Activated T-cell treated with anti-CD3 and anti-CD28 coated beads, Interleukin-2, amount 50 U/mL, for 72 hours (primary cell): ENCODE results near the gene ABCG4. TPM values are rescaled to one million over a fixed set of nuclear protein-coding genes. Genes with fewer than 3 reads are reported as not detected.
"Not testable (repeated sequence)": the region's sequence is repeated elsewhere in the genome, so short reads cannot be mapped to it uniquely, and the experiment has no call there.

Experiments used
- ATAC-seq, 2 donors: fragments of 150-1000 bp; cut with Tn5 transposase; replicated peaks in 1 of 2; 2 replicates each; pipeline ENCODE4 v1.10.0; 2021; ENCODE audit warnings: moderate library complexity in 2 of 2, mild to moderate bottlenecking in 1 of 2
- DNase-seq, 2 donors: peaks; one replicate each; pipeline ENCODE4 v3.0.0; 2021 to 2022; ENCODE audit warnings: mixed read lengths in 1 of 2
- H3K27ac Mint-ChIP-seq: one replicate; pipeline ENCODE4 v1.8.0; 2022; ENCODE audit warnings: mild to moderate bottlenecking, moderate library complexity, mixed read lengths
- H3K27me3 Mint-ChIP-seq: one replicate; pipeline ENCODE4 v1.8.0; 2022; ENCODE audit warnings: low read depth, mixed read lengths
- H3K36me3 Mint-ChIP-seq, 2 donors: one replicate each; pipeline ENCODE4 v1.8.0; 2022; ENCODE audit warnings: mixed read lengths in 2 of 2, mild to moderate bottlenecking in 1 of 2; ENCODE audit not compliant: insufficient read depth in 2 of 2
- H3K4me1 Mint-ChIP-seq: one replicate; pipeline ENCODE4 v1.8.0; 2022; ENCODE audit warnings: low read depth, mixed read lengths
- H3K4me3 Mint-ChIP-seq, 2 donors: one replicate each; pipeline ENCODE4 v1.8.0; 2022; ENCODE audit warnings: mild to moderate bottlenecking in 2 of 2, mixed read lengths in 2 of 2, moderate library complexity in 2 of 2
- H3K9me3 Mint-ChIP-seq, 2 donors: one replicate each; pipeline ENCODE4 v1.8.0; 2022; ENCODE audit warnings: mixed read lengths in 2 of 2
- total RNA-seq, 2 donors: library from RNA; stranded (reverse); gene quantifications; one replicate each; pipeline ENCODE4 v1.2.3, GENCODE V29; 2022

ABCG4 gene
- total RNA-seq, result under 1 TPM; 0.09 to 0.24 TPM

DNA sequence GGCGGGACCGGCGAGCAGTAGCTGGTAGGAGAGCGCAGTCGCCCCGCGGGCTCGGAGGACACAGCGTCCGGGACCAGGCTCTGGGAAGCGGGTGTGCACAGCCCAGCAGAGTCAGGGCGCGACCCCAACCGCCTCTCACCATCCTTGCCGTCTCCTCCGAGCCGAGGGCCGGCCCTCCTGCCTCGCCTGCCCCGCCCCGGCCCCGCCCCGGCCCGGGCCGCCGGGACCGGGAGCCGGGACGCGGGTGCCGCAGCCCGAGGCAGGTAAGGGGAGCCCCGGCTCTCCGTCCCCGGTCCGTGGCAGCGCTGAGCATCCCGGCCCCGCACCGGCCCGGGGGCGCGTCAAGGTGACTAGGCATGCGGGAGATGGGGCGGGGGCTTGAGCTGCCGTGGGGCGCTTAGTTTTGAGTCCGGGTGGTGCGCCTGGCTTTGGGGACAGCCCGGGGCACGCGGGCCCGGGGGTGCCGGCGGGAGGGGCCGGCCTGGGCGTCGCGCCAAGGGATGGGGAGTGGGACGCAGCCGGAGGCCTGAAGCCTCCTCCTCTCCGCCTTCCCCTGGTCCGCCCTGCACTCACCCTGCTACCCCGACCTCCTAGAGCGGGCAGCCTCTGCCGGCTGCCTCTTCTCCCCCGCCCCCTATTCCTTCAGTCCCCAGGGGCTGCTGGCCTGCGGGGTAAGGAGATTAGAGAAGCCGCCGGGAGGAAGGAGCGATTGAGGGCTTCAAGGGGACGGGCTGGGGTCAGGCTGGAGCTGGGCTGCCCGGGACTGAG is at the start of gene ABCG4:
Gene ABCG4 (plus strand): TSS at position 35 of the 768 bp plus-strand sequence. CDS start 914 bp downstream, outside the sequence.
- Mint-ChIP-seq H3K9me3 (no peaks in the 10 kb centered on the region), H3K36me3 (no peaks in the 10 kb centered on the region), H3K27me3 (peaks cover 52% of the 10 kb centered on the region), H3K4me3 (peak within 1 kb of the TSS; percentile 67 to 79), H3K27ac (no peak within 1 kb of the TSS), H3K4me1 (peaks cover 14% of the 10 kb centered on the region)
- DNase-seq (peak; percentile 32 to 49), ATAC-seq (peak; percentile 75 to 80)

DNA sequence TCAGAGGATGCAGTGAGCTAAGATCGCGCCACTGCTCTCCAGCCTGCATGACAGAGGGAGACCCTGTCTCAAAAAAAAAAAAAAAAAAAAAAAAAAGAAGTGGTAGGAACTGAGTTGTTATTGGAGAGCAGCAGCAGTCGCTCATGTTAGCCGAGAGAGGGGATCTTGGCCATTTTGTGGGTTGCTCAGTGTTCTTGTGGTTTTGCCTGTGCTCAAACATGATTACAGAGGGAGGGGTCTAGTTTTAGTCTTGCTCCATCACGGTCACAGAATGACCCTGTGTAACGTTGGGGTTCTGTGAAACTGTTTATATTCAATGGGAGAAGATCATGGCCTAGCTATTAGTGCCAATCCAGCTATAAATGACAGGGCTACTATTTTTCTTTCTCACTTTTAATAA is 49.1 kb upstream of the ABCG4 start:
- no peak overlapping the region for H3K27ac Mint-ChIP-seq
- H3K36me3 Mint-ChIP-seq, result peaks cover 16 to 18% of the 10 kb centered on the region in 2 donors
- H3K9me3 Mint-ChIP-seq, result no peaks in the 10 kb centered on the region
- H3K27me3 Mint-ChIP-seq, result no peaks in the 10 kb centered on the region
- H3K4me3 Mint-ChIP-seq, result peak overlapping the region; percentile 85 to 92
- no peak for DNase-seq
- peaks cover 60% of the 10 kb centered on the region for H3K4me1 Mint-ChIP-seq
- ATAC-seq, result no peak

DNA sequence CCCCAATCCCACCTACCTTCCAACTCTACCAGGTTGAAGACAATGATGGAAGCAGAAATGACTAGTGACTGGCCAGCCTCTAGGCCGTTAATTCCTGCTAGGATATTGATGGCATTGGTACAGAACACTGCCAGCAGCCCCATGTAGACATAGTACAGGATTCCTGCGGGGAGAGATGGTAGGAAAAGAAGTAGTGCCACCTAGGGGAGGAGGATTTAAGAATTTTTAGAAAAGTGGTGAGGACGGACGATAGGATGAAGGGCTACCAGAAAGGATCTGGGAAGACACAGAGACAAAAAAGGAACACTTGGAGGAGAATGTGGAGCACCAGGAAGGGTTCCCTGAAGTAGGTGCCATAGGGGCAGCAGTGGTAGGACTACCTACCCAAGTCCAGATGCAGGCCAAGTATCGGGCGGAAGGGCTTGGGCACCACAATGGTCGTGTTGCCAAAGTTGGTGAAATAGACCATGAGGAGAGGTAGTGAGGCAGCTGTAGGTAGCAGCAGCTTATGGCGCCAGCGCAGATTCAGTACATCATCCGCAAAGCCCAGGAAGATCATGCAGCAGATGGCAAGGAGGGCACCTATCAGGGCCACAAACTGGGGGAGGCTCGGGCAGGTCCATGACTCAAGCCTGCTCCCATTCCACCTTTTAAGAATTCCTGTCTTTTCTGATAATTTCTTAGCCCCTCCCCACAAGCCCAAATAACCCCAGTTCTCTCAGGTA is 48.4 kb upstream of the ABCG4 start:
- ATAC-seq, result no peak
- H3K9me3 Mint-ChIP-seq, result no peaks in the 10 kb centered on the region
- no peak for DNase-seq
- H3K4me3 Mint-ChIP-seq, result peak overlapping the region; percentile 85 to 92
- H3K27ac Mint-ChIP-seq, result peak overlapping the region; percentile 89
- H3K4me1 Mint-ChIP-seq, result peaks cover 64% of the 10 kb centered on the region
- no peaks in the 10 kb centered on the region for H3K27me3 Mint-ChIP-seq
- peaks cover 11 to 16% of the 10 kb centered on the region in 2 donors for H3K36me3 Mint-ChIP-seq

DNA sequence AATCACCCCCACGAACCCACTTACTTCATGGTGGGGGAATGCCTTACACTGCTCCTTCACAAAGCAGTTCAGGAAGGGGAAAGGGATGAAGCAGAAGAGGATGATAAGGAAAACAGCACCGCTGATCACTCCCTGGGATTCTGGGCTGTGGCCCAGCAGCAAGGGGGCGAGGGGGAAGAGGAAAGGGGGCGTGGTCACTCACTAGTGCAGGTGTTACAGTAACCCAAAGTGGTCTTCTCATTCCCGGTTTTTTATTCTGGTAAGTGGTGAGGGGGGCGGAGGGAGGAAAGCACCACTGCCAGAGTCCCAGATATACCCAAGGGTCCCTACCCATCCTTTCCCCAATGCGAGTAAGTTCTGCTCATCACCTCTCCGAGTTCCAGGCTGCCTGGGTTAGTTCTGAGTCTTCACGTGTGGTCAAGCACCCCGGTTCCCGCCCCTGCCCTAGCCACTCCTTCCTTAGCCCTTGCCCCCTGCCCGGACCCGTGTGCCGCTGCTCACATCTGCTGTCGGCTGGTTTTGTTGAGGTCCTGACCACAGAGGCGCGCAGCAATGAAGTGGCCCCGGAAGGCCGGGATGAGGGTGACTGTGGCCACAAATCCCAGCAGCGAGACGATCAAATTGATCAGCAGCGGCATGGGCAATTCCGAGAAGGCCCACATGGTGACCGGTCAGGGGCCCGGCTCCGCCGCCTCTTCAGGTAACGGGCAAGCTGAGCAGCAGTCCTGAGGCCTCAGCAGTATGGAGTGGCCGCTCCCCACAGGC is 47.7 kb upstream of the ABCG4 start:
- no peaks in the 10 kb centered on the region for H3K9me3 Mint-ChIP-seq
- ATAC-seq (peak; percentile 50 to 59), DNase-seq (peak; percentile 59 to 61)
- H3K27ac Mint-ChIP-seq, result peak overlapping the region; percentile 95
- H3K36me3 Mint-ChIP-seq, result peaks cover 11 to 16% of the 10 kb centered on the region in 2 donors
- peaks cover 58% of the 10 kb centered on the region for H3K4me1 Mint-ChIP-seq
- no peaks in the 10 kb centered on the region for H3K27me3 Mint-ChIP-seq
- H3K4me3 Mint-ChIP-seq, result peak overlapping the region; percentile 85 to 92

DNA sequence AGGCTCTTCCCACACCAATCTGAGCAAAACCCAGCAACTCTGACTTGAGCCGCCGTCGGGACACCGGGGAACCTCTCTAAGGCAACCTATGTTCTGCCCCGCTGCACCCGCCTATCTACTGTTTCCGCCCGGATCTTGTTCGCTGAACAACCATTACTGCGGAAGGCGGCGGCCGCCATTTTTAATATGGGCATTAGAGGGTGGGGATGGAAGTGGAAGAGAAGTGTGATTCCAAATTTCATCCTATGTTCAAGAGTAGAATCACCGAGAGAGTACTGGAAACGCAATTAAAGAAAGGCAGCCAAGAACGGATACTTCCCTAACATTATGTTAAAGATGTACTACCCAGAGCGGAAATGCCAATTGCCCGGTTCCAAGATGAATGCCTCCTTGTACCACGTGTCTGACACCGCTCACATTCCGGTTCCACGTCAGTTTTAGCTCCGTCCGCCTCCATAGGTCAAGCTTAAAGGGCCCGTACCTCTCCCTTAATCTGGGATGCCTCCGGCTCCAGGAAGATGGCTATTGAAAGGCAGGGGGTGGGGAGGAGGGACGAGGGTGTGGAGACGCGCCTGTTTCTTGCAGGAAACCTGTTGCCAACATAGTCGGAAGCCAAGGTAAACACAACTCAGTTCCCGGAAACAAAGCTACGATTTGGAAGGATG is 47.0 kb upstream of the ABCG4 start, which contains the start of gene DPAGT1:
Gene DPAGT1 (minus strand): TSS at position 95 of the 665 bp plus-strand sequence. CDS start 198 bp downstream, outside the sequence.
- DNase-seq (peak; percentile 87 to 90), ATAC-seq (peak; percentile 85 to 88)
- Mint-ChIP-seq H3K9me3 (no peaks in the 10 kb centered on the region), H3K36me3 (peaks cover 11% of the 10 kb centered on the region in 2 donors), H3K27me3 (no peaks in the 10 kb centered on the region), H3K4me3 (peak within 1 kb of the TSS; percentile 85 to 92), H3K4me1 (peaks cover 60% of the 10 kb centered on the region), H3K27ac (peak within 1 kb of the TSS; percentile 95)

DNA sequence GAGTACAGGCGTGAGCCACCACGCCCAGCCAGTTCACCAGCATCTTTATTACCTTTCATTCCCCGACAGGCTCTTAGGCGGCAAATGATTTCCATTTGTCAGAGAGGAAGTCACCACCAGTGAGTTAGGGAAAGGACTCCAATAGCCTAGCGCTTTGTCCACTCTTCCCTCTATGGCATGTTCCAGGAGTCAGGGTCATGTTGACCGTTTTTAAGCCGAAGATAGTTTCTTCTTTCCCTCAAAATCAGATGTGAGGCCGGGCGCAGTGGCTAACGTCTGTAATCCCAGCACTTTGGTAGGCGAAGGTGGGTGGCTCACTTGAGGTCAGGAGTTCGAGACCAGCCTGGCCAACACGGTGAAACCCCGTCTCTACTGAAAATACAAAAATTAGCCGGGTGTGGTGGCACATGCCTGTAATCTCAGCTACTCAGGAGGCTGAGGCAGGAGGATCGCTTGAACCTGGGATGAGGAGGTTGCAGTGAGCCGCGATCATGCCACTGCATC is 45.6 kb upstream of the ABCG4 start:
- not testable (repeated sequence) for DNase-seq, H3K27ac Mint-ChIP-seq, H3K36me3 Mint-ChIP-seq, H3K27me3 Mint-ChIP-seq, H3K9me3 Mint-ChIP-seq, ATAC-seq
- Mint-ChIP-seq H3K4me3 (peak overlapping the region; percentile 85 to 92), H3K4me1 (peaks cover 62% of the 10 kb centered on the region)

DNA sequence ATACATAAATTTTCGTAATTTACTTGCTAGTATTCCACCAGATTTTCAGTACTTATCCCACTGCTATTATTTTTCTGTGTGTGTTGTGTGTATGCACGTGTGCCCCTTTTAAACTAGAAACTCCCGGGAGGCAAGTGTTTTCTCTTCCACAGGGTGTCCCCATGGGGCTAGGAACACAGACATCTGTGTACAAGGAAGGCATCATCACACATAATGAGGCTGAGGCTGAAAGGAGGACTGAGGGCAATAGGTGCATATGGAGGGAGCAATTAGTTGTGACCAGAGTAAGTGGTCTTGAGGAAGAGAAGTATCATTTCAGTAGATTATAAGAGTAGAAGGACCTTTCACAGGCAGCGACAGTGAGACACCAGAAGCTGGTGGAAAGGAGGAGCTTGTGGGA is 45.1 kb upstream of the ABCG4 start:
- Mint-ChIP-seq H3K27ac (no peak overlapping the region), H3K4me1 (peaks cover 63% of the 10 kb centered on the region), H3K4me3 (no peak overlapping the region), H3K36me3 (peaks cover 6% of the 10 kb centered on the region in 2 donors), H3K9me3 (no peaks in the 10 kb centered on the region), H3K27me3 (no peaks in the 10 kb centered on the region)
- ATAC-seq (no peak), DNase-seq (no peak)

DNA sequence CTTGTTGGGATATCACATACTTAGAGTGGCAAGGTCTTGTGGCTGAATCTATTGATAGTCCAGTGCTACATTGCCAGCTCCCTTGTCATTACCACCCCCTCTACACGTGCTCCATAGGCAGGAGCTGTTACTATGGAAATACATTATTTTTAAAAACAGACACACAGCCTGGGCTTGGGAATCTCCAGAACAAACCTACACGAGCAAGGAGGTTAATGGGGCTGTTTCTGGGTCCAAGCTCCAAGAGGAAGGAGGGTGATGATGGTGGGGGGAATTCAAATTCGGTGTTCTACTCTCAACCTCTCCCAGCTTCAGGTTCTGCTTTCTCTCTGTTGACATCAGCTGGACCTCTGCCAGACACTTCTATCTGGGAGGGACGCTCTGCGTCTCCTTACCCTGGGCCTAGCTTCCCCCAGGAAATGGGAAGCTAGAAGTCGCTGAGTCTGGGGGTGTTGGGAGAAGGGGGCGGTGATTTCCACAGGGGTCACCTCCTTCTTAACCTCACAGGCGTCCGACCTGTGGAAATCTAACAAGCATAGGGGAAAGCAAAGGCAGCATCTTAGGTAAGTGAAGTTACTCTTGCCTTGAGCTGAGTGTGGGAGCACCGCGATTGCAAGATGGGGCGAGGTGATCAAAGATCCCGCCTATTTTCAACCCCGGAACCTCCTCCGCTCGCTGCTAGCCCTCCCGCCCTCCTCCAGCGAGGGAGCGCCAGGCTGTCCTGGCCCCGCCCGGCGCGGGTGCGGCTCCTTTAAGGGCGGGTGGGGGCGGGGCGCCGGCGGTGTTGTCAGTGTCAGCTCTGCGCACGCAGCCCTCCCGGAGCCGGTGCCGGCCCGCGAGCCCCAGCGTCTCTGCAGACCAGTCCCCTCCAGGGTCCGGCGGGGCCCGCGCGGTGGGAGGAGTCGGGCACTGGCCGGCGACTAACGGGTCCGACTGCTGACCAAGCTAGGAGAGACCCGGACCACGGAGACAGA is 42.0 kb upstream of the ABCG4 start, which contains the start of gene C2CD2L:
Gene C2CD2L (plus strand): TSS at position 781 of the 974 bp plus-strand sequence. CDS start 398 bp downstream, outside the sequence.
- Mint-ChIP-seq H3K36me3 (peaks cover 2 to 13% of the 10 kb centered on the region in 2 donors), H3K4me1 (peaks cover 60% of the 10 kb centered on the region), H3K27me3 (no peaks in the 10 kb centered on the region), H3K9me3 (no peaks in the 10 kb centered on the region), H3K27ac (peak within 1 kb of the TSS; percentile 88), H3K4me3 (peak within 1 kb of the TSS; percentile 96 to 97)
- ATAC-seq, result peak; percentile 92 to 95
- peak; percentile 92 to 94 for DNase-seq

DNA sequence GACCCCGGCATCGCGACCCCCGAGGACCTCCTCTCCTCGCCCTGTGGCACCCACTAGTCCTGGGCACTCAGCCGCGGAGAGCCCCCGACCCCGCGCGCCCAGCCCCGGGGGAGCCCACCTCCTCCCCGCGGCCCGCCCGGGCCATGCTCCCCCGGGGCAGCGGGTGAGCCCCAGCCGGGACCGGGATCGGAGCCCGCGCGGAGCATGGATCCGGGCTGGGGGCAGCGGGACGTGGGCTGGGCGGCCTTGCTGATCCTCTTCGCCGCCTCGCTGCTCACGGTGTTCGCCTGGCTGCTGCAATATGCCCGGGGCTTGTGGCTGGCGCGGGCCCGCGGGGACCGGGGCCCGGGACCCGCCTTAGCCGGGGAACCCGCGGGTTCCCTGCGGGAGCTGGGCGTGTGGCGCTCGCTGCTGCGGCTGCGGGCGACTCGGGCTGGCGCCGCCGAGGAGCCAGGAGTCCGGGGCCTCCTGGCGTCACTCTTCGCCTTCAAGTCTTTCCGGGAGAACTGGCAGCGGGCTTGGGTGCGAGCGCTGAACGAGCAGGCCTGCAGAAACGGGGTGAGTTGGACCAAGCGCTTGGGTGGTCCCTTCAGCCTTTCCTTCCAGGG is 41.2 kb upstream of the ABCG4 start:
- Mint-ChIP-seq H3K4me1 (peaks cover 62% of the 10 kb centered on the region), H3K27ac (no peak overlapping the region), H3K9me3 (no peaks in the 10 kb centered on the region), H3K36me3 (peaks cover 2 to 13% of the 10 kb centered on the region in 2 donors), H3K4me3 (peak overlapping the region; percentile 96 to 97), H3K27me3 (no peaks in the 10 kb centered on the region)
- peak in 1 of 2 donors; percentile 18 for DNase-seq
- ATAC-seq, result peak; percentile 21 to 22

DNA sequence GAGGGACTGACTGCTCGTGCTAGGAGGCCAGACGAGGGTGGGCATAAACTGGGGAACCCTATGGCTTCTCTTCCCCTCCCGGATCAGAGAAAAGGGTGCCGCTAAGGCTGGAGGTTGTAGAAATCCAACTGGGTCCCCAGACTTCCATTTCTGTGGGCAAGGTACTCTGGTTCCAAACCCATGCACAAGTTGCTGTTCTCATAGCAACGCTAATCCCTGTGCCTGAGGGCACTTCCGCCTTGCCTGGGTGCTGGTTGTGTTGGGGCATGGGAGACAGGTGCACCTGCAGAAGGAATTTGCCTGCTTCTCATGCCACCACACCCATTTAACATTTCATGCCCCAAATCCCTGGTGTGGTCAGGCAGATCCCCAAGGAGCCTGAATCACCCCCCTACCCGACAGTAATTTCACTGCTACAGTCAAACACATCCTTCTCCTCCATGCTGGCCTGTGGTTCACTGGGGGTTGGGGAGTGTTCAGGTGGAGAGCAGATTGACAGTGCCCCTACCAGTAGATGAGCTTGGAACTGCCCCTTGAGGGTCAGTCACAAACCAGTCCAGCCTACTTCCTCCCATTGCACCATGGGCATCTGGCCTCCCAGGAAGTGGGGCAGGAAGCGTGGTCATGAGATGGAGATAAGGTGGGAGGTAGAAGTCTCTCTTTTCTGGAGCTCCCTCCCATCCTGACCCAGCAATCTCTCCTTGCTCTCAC is 40.6 kb upstream of the ABCG4 start:
- peaks cover 57% of the 10 kb centered on the region for H3K4me1 Mint-ChIP-seq
- peak overlapping the region; percentile 95 to 97 for H3K4me3 Mint-ChIP-seq
- H3K9me3 Mint-ChIP-seq, result no peaks in the 10 kb centered on the region
- no peaks in the 10 kb centered on the region for H3K27me3 Mint-ChIP-seq
- H3K36me3 Mint-ChIP-seq, result peaks cover 2 to 18% of the 10 kb centered on the region in 2 donors
- DNase-seq (peak in 1 of 2 donors; percentile 44), ATAC-seq (peak in 1 of 2 donors; percentile 20)
- H3K27ac Mint-ChIP-seq, result peak overlapping the region; percentile 73
